A673 (cell line): ENCODE results near the gene TNKS1BP1. TPM values are rescaled to one million over a fixed set of nuclear protein-coding genes. Genes with fewer than 3 reads are reported as not detected.

ENCODE experiments used
- BruUV-seq: library from RNA; stranded (reverse); fragments of 400-500 nt; replicated peaks from 2 replicates; lab custom pipeline; 2021; lab: Mats Ljungman, UMichigan
- CTCF ChIA-PET: fragments of 300-600 bp; sonication (Branson Sonifier 250); formaldehyde crosslinking; loops from one replicate; lab custom pipeline; 2022; ENCODE audit warnings: antibody characterized with exemption; lab: Charles Lee
- POLR2A ChIA-PET: fragments of 300-600 bp; sonication (Branson Sonifier 250); formaldehyde crosslinking; loops from one replicate; lab custom pipeline; 2022; ENCODE audit warnings: antibody characterized with exemption; ENCODE audit not compliant: low non-redundant PET; lab: Charles Lee
- DNase-seq: peaks from one replicate; pipeline ENCODE4 v3.0.0-alpha.2; 2015; ENCODE audit warnings: low spot score
- H3K27ac ChIP-seq: fragments of 200-600 bp; sonication (generic); 2 replicates; pipeline ENCODE4 v1.5.1; 2016; ENCODE audit warnings: mixed run types, low read depth, mild to moderate bottlenecking, mixed read lengths, antibody characterized with exemption, low read length; ENCODE audit not compliant: poor library complexity, severe bottlenecking
- H3K27me3 ChIP-seq: fragments of 200-600 bp; sonication (generic); replicated peaks from 2 replicates; pipeline ENCODE4 v1.6.1; 2017; ENCODE audit warnings: mixed run types, low read depth, mild to moderate bottlenecking, mixed read lengths, antibody characterized with exemption, low read length; ENCODE audit not compliant: insufficient read depth, poor library complexity
- H3K36me3 ChIP-seq: fragments of 200-600 bp; sonication (generic); 2 replicates; pipeline ENCODE4 v1.6.1; 2016; ENCODE audit warnings: mixed run types, mild to moderate bottlenecking, mixed read lengths, antibody characterized with exemption, low read length; ENCODE audit not compliant: insufficient read depth, poor library complexity, severe bottlenecking
- H3K4me1 ChIP-seq: fragments of 200-600 bp; sonication (generic); 2 replicates; pipeline ENCODE4 v1.6.1; 2017; ENCODE audit warnings: mixed run types, mild to moderate bottlenecking, mixed read lengths, antibody characterized with exemption, low read length; ENCODE audit not compliant: insufficient read depth, poor library complexity, severe bottlenecking
- H3K4me3 ChIP-seq: fragments of 200-600 bp; sonication (generic); 2 replicates; pipeline ENCODE4 v1.5.1; 2016; ENCODE audit warnings: low read depth, mixed run types, mild to moderate bottlenecking, mixed read lengths, low read length; ENCODE audit not compliant: poor library complexity, severe bottlenecking
- H3K9me3 ChIP-seq: fragments of 200-600 bp; sonication (generic); 2 replicates; pipeline ENCODE4 v1.6.1; 2016; ENCODE audit warnings: mixed run types, low read depth, mild to moderate bottlenecking, mixed read lengths, antibody characterized with exemption, low read length; ENCODE audit not compliant: poor library complexity, severe bottlenecking
- EZH2 ChIP-seq: fragments of 200-600 bp; sonication (generic); IDR thresholded peaks from 2 replicates; pipeline ENCODE4 v1.6.1; 2017; ENCODE audit warnings: borderline replicate concordance, low read depth, mild to moderate bottlenecking, mixed read lengths, antibody characterized with exemption, low read length; ENCODE audit not compliant: poor library complexity, severe bottlenecking
- intact Hi-C: fragments of 100-400 bp; cut with micrococcal nuclease; formaldehyde crosslinking; loops from one replicate; pipeline ENCODE4 v1.10.0; 2022; ENCODE audit not compliant: unreplicated experiment
- total RNA-seq: library from RNA; stranded (reverse); gene quantifications from 2 replicates; pipeline ENCODE4 v1.2.3, GENCODE V29; 2021
- TF ChIP-seq, protein P1 (sequence below): fragments of 300-800, 200-600 bp; sonication (generic); conservative IDR thresholded peaks from 2 replicates; pipeline ENCODE4 v1.5.1; 2017; ENCODE audit warnings: low read depth, mild to moderate bottlenecking, antibody characterized with exemption, low read length, moderate library complexity, mixed read lengths

The TNKS1BP1 gene
- total RNA-seq, 1 experiment from 2014 or later = 80.4 TPM

DNA sequence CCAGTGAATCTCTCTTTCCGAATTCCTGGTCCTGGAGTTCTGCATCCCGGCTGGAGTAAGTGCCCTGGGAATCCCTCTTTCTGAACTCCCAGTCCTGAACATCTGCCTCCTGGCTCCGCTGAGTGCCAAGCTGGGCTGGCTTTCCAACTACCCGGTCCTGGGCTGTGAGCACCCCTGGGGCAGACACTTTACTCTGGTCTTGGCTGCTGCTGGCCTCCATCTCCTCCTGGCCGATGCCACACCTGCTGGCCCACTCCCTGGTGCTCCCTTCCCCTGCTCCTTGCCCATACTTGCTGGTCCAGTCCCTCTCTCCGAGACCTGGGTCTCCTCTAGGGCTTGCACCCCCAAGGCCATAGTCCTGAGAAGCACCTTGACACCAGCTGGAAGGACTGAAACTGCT lies 14.7 kb downstream of the TNKS1BP1 start:
- intact Hi-C loops = no loop called here

DNA sequence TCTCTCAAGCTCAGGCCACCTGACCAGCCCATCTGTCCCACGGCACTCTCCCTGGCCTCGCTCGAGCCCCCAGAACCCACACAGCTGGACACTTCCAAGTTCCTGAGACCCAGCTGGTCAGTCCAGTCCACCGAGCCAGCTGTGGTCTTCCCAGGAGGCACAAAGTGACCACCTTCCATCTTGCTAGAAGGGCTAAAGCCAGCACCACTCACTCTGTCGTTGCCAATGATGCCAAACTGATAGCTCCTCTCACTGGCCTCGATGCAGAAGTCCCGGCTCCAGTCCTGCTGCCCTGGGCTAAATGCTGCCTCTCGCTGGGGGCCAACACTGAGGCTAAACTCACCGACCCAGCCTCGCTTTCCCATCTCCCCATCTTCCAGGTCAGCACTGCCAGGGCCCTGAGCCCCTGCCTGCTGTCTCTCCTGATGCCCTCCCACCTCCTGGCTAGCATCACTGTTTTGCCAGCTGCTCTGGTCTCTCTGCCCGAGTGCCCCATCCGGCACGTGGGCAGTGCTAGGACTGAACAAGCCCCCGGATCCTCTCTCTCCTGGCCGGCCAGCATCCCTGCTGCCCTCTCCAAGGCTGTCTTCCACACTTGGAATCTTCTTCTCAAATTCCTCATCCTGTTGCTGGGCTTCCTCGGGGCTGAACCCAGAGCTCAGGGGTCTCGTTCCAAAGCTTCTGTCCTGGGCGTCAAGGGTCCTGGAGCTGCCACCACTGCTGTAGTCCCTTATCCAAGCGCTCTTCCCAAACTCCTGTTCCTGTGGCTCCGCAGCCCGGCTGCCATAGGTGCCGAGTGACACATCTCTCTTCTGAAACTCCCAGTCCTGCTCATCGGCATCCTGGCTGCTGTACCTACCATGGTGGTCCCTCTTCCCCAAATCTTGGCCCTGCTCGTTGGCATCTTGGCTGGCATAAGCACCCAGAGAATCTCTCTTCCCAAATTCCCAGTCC lies 15.4 kb downstream of the TNKS1BP1 start:
- DNase-seq = no peak
- TF ChIP-seq EZH2 = no peak
- TF ChIP-seq, protein P1, sequence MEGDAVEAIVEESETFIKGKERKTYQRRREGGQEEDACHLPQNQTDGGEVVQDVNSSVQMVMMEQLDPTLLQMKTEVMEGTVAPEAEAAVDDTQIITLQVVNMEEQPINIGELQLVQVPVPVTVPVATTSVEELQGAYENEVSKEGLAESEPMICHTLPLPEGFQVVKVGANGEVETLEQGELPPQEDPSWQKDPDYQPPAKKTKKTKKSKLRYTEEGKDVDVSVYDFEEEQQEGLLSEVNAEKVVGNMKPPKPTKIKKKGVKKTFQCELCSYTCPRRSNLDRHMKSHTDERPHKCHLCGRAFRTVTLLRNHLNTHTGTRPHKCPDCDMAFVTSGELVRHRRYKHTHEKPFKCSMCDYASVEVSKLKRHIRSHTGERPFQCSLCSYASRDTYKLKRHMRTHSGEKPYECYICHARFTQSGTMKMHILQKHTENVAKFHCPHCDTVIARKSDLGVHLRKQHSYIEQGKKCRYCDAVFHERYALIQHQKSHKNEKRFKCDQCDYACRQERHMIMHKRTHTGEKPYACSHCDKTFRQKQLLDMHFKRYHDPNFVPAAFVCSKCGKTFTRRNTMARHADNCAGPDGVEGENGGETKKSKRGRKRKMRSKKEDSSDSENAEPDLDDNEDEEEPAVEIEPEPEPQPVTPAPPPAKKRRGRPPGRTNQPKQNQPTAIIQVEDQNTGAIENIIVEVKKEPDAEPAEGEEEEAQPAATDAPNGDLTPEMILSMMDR = no peak
- intact Hi-C loops = no loop called here
- no peak overlapping the region for H3K4me3 ChIP-seq
- no peaks in the 10 kb centered on the region for H3K9me3 ChIP-seq
- no peak overlapping the region for H3K27ac ChIP-seq
- H3K36me3 ChIP-seq = peaks cover 51% of the 10 kb centered on the region
- H3K4me1 ChIP-seq = peaks cover 15% of the 10 kb centered on the region
- no peaks in the 10 kb centered on the region for H3K27me3 ChIP-seq
- CTCF ChIA-PET = no interaction called here
- POLR2A ChIA-PET = no interaction called here
- BruUV-seq = no TSS peak

More for the DNA sequence above, 14.7 kb downstream of the TNKS1BP1 start:
- no peak for TF ChIP-seq EZH2
- TF ChIP-seq, protein P1 = no peak
- Histone ChIP-seq H3K27me3 (no peaks in the 10 kb centered on the region), H3K27ac (no peak overlapping the region), H3K4me1 (peaks cover 15% of the 10 kb centered on the region), H3K4me3 (no peak overlapping the region), H3K9me3 (no peaks in the 10 kb centered on the region), H3K36me3 (peaks cover 58% of the 10 kb centered on the region)
- POLR2A ChIA-PET = no interaction called here
- no TSS peak for BruUV-seq
- no peak for DNase-seq
- CTCF ChIA-PET = no interaction called here

DNA sequence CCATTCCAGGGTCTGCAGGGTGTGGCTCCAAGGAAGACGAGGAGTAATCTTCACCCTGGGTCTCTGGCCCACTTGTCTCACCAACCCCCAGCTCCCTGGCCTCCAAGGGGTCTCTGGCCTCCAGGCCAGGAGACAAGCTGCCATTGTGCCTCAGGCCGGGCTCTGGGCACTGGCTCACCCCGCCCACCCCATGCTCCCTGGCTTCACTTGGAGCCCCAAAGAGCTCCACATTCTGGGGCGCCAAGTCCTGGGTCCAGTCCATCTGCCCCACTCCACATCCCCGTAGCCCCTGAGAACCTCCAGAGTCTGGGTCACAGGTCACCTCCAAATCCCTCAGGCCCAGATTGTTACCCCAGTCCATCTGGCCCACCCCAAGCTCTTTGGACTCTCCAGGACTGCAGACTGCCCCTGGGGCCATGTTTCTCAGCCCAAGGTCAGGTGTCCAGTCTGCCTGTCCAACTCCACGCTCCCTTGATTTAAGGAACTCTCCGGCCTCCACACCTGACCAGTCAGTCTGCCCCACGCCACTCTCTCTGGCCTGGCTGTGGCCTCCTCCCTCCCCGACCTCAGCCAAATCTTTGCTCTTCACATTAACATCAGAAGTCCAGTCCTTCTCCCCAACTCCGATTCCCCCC lies 16.2 kb downstream of the TNKS1BP1 start:
- TSS peak; percentile 29 for BruUV-seq
- Histone ChIP-seq H3K27me3 (no peaks in the 10 kb centered on the region), H3K27ac (peak overlapping the region; percentile 5), H3K36me3 (peaks cover 42% of the 10 kb centered on the region), H3K4me3 (no peak overlapping the region), H3K4me1 (peaks cover 15% of the 10 kb centered on the region), H3K9me3 (no peaks in the 10 kb centered on the region)
- intact Hi-C loops = no loop called here
- DNase-seq = no peak
- ChIA-PET CTCF (no interaction called here), POLR2A (no interaction called here)
- no peak for TF ChIP-seq EZH2
- TF ChIP-seq, protein P1 = no peak
